HG02943 (cell line): ENCODE data around the gene CYB561A3.

ENCODE experiments used
- ATAC-seq: cut with Tn5 transposase; IDR thresholded peaks from one replicate; pipeline ENCODE4 v1.9.1; 2021; ENCODE audit warnings: mild to moderate bottlenecking, low read depth, moderate library complexity; ENCODE audit not compliant: unreplicated experiment

CYB561A3 gene

GRCh38 chr11:61329871-61330270, 31.8 kb downstream of the CYB561A3 start:
- ATAC-seq: no peak

DNA sequence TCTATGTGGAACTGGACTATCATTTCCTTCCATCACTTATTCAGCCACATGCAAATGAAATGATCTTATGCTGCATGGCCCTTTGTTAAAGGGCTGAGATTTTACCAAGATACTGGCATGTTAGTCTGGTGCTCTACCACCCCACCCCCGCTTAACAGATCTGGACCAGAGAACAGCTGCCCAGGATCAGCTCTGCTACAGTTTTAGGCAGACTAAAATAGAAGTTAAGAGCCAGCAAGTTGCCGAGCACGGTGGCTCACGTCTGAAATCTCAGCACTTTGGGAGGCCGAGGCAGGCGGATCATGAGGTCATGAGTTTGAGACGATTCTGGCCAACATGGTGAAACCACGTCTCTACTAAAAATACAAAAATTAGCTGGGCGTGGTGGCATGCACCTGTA, 33.3 kb downstream of the CYB561A3 start:
- ATAC-seq: no peak

GRCh38 chr11:61327669-61328071, 34.0 kb downstream of the CYB561A3 start:
- no peak for ATAC-seq

DNA sequence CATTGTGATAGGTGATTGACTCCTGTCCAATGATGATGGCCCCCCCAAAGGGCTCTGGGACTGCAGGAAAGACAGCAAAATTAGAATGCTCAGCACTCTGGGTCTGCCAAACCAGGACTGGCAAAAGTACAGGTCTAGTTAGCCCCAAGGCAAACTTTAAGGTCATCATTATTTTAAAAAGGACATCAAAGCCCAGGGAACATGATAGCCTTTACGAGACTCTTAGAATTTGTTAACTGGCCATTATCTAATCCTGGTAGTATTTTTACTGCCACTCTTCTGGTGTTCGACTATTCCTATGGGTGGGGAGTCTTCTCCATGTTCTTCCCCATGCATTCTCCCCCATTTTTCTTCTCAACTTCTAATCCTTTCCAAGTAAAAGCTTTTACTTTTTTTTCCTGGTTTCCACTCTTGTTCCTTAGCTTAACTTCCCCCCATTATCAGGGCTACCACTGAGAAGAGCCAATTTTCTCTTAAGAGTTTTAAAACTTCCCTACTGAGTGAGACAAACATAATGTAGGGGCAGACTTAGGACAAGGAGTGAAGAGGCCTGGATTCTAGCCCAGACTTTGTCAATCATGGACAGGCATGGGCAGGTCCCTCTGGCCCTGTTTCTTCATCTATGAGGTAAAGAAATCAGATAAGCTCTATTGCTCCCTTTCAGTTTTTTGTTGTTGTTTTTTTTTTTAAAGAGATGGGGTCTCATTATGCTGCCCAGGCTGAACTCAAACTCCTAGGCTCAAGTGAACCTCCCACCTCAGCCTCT, 35.9 kb downstream of the CYB561A3 start:
- ATAC-seq: no peak

- ATAC-seq: no peak
Observed at GRCh38 chr11:61315260-61315659, 46.4 kb downstream of the CYB561A3 start.

GRCh38 chr11:61310749-61311148, 50.9 kb downstream of the CYB561A3 start:
- no peak for ATAC-seq

- no peak for ATAC-seq
Observed at GRCh38 chr11:61309739-61310138, 51.9 kb downstream of the CYB561A3 start.

- ATAC-seq: no peak
Observed at GRCh38 chr11:61309141-61309540, 52.5 kb downstream of the CYB561A3 start.

- no peak for ATAC-seq
Observed at GRCh38 chr11:61307354-61307753, 54.3 kb downstream of the CYB561A3 start.

GRCh38 chr11:61306221-61306620, 55.5 kb downstream of the CYB561A3 start:
- no peak for ATAC-seq

DNA sequence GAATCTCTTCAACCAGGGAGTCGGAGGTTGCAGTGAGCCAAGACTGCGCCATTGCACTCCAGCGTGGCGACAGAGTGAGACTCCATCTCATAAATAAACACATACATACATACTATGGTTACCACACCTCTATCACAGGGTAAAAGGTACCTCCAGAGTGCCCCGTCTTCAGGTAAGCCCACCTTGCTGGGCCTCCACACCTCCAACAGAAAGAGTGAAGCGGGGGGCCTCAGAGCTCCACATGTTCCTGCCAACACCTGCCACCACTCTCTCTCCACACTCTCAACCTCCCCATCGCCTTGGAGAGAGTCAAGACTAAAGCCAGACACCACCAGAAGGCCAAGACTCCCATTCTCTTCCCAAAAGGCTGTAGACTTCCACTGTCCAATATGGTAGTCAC, 56.3 kb downstream of the CYB561A3 start:
- ATAC-seq: no peak

DNA sequence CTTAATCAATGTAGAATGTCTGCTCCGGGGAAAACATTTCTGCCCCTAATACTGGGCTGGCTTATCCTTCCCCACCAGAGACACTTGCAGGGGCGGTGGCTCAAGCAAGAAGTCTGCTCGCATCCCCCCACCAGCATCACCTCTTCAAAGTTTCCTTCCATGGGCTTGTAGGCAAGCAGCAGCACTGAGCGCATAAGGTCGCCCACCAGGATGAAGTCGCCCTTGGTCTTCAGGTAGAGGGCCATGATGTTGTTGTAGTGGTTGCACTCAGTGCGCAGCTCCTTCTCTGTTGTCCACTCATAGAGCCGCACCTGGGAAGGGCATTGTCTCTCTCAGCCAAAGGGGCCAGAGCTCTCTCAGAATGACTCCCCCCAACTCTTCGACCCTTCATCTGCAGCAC, 58.0 kb downstream of the CYB561A3 start:
- no peak for ATAC-seq

GRCh38 chr11:61302550-61302949, 59.1 kb downstream of the CYB561A3 start:
- no peak for ATAC-seq
